ENCODE measurements around the gene CSF3.

- TF ChIP-seq TAF1 (IDR thresholded peaks at IDR 0.05; ENCODE audit: borderline replicate concordance, low read depth, low read length) (no peak), POLR2AphosphoS5 (IDR thresholded peaks at IDR 0.05; ENCODE audit: low read depth, low read length) (no peak)
These were observed 36.1 kb upstream of the CSF3 start for GRCh38 chr17:39979016-39979670.
